ENCODE data around the gene EPN3.
A peak's percentile ranks its signal among the peaks of the same experiment; 100 is the strongest.

The EPN3 gene

DNA sequence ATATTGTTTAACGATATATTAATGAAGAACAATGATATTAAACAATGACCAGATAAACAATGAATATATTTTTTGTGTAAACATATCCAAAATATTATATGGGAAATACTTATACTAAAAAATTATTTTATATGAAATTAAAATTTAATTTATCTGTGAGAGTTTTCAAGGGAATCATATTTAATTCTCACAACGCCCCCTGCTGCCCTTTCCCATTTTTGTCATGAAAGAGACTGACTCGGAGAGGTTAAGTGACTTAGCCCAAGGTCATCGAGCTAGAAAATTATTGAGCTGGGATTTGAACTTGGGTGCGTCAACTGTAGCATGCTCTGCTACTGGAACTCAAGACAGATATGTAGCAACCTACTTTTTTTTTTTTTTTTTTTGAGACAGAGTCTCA lies 31.5 kb upstream of the EPN3 start:
- peaks cover 7% of the 10 kb centered on the region for H3K27me3 Mint-ChIP-seq
- no peak overlapping the region for H3K27ac Mint-ChIP-seq
- H3K36me3 Mint-ChIP-seq (ENCODE audit: low read depth) = no peaks in the 10 kb centered on the region
- H3K4me3 Mint-ChIP-seq = no peak overlapping the region
- peaks cover 19% of the 10 kb centered on the region for H3K4me1 Mint-ChIP-seq (ENCODE audit: low read depth)
- intact Hi-C loops (cut with micrococcal nuclease) = no loop called here
- no peaks in the 10 kb centered on the region for H3K9me3 Mint-ChIP-seq

DNA sequence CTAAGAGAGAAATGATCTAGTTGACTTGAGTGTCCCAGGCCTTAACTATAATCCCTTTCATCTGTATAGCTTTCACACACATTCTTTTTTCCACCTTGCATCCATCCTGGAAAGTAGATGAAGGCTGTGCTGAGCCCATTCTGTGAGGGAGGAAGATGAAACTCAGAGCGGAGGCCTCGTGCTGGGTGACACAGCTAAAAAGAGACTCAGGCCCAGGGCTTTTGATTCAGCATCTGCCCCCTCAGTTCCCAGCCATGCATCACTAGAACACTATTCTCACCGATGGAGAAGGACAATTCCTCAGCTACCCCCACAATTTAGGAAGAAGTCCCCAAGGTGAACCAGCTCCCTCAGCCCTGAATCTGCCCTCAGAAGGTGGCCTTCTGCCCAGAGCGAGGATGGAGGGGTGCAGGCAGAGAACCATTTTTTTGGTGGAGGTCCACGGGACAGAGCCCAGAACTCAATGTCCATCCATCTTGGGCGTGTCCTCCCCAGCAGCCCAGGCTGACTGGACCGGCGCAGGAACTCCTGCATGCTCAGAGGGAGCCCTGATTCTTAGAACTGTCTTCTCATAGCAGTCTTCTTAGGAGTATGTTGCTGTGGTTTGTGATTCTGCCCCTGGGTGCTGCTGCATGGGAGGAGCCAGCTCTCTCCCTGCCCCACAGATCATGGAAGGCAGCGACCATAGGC lies 30.1 kb upstream of the EPN3 start:
- no peak overlapping the region for H3K4me3 Mint-ChIP-seq
- H3K4me1 Mint-ChIP-seq (ENCODE audit: low read depth) = peaks cover 21% of the 10 kb centered on the region
- peaks cover 11% of the 10 kb centered on the region for H3K27me3 Mint-ChIP-seq
- H3K9me3 Mint-ChIP-seq = no peaks in the 10 kb centered on the region
- no peaks in the 10 kb centered on the region for H3K36me3 Mint-ChIP-seq (ENCODE audit: low read depth)
- H3K27ac Mint-ChIP-seq = no peak overlapping the region
- intact Hi-C loops (cut with micrococcal nuclease) = no loop called here

DNA sequence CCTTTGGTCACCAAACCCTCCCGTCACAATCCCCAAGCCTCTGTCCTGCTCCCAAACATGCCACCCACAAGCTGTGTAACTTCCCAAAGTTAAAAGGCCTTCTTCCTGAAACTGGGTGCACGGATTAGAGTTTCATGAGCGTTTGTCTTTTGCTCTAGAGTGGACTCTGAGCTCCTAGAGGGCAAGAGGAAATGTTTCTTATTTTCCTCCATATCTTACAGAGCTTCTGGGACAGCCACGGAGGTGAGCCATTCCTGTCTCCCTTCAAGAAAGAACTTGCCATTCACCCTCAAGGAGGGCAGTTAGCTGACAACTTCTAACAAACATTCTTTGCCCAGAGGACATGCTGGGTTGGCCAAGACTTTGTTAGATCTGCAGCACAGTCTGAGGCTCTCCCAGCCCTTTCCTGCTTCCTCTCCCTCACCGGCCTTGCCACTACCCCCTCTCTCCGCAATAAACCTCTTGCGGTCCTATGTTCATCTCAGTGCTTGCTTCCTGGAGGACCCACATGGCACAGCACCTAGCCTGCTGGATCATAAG lies 26.9 kb upstream of the EPN3 start:
- Mint-ChIP-seq H3K27ac (peak overlapping the region; percentile 33), H3K4me1 (ENCODE audit: low read depth) (peaks cover 32% of the 10 kb centered on the region), H3K36me3 (ENCODE audit: low read depth) (no peaks in the 10 kb centered on the region), H3K27me3 (peaks cover 18% of the 10 kb centered on the region), H3K9me3 (no peaks in the 10 kb centered on the region), H3K4me3 (no peak overlapping the region)
- intact Hi-C loops (cut with micrococcal nuclease) = no loop called here

DNA sequence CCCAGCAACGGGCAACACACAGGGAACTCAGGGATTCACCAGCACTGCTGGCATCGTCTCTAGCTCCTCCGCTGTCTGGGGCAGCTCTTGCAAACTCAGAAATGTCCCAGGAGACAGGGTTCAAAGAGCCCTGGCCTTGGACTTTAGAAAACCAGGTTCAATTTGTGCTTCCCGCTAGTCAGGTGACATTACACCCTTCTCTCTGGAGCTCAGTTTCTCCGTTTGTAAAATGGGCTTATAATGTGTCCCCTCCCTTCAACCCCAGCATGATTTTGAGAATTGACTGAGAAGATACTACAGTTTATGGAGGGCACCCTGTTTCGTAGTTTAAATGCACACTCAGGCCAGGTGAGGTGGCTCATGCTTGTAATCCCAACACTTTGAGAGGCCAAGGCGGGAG lies 26.2 kb upstream of the EPN3 start:
- Mint-ChIP-seq H3K9me3 (no peaks in the 10 kb centered on the region), H3K36me3 (ENCODE audit: low read depth) (no peaks in the 10 kb centered on the region), H3K4me1 (ENCODE audit: low read depth) (peaks cover 32% of the 10 kb centered on the region), H3K27me3 (peaks cover 18% of the 10 kb centered on the region), H3K27ac (peak overlapping the region; percentile 33), H3K4me3 (no peak overlapping the region)
- intact Hi-C loops (cut with micrococcal nuclease) = no loop called here

DNA sequence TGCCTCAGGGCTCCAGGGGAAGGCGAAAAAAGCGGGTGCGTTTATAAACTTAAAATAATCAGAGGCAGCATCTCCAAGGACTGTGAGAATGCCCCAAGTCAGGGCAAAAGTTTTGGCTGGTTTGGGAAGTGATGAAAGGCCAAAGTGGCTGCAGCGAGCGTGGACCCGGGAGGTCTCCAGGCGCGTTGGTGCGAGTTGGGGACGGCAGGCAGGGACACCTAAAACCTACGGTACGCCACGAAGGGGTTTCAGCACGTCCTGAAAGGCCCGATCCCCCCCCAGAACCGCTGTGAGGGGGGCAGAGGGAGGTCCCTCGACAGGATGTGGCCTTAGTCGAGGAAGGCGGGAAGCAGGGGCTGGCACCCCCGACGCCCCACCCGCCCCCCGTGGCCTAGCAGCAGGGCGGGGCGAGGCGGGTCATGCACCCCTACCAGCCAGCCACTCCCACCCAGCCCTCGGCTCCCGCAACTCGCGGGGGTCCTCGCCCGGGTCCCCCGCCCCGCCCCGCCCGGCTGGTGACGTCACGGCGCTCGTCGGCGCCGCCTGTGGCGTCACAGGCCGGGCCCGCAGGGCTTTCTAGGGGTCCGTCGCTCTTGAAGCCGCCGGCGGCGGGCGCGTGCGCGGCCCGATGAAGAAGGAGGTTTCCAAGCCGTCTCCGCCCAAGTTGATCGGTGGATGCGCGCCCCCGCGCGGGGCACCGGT lies 24.5 kb upstream of the EPN3 start, which contains the start of gene MYCBPAP:
Gene MYCBPAP, plus strand, starts transcription at position 569 of the 702 bp plus-strand sequence. CDS start 236 bp downstream, outside the sequence.
- Mint-ChIP-seq H3K4me3 (peak within 1 kb of the TSS; percentile 73), H3K9me3 (no peaks in the 10 kb centered on the region), H3K4me1 (ENCODE audit: low read depth) (peaks cover 32% of the 10 kb centered on the region), H3K27me3 (peaks cover 19% of the 10 kb centered on the region), H3K36me3 (ENCODE audit: low read depth) (no peaks in the 10 kb centered on the region), H3K27ac (peak within 1 kb of the TSS; percentile 28)
- intact Hi-C loops (cut with micrococcal nuclease) = no loop called here

DNA sequence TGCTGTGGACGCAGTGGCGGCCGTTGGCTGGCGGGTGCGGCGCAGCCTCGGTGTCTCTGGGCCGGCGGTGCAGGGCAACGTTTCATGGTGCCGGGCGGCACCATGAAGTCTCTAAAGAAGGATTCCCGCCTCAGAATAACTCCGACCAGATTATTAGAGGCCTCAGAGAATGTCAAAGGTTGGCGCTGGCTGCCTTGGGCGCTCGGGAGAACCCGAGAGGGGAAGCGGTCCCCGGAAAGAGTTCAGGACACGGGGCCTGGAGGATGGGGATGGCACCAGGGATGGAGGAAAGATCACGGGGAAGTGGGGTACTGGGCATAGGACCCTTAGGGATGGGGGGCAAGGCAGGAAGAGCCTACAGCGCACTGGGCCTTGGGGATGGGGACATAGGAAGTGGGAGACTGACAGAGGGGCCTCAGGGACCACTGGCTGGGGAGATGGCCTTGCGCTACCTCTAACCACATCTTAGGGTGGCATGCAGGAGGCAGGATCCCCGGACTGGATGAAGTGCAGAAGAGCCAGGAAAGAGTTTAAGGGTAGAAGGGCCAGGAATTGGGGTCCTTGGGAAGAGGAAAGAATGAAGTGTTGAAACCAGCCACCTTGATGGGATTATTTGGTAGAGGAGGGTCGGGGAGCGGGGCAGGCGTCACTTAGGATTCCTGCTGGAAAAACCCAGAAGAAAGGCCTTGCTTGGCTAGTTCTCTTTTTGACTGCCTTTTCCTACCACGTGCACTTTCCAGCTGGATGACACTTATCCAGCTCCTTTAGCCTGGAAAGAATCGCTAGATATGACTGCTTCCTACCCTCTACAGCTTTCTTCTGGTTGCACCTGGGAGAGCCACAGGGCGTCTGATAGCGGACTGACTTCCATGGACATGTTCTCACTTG lies 23.7 kb upstream of the EPN3 start:
- Mint-ChIP-seq H3K27ac (peak overlapping the region; percentile 28), H3K4me1 (ENCODE audit: low read depth) (peaks cover 28% of the 10 kb centered on the region), H3K9me3 (no peaks in the 10 kb centered on the region), H3K36me3 (ENCODE audit: low read depth) (no peaks in the 10 kb centered on the region), H3K27me3 (peaks cover 15% of the 10 kb centered on the region), H3K4me3 (peak overlapping the region; percentile 73)
- intact Hi-C loops (cut with micrococcal nuclease) = no loop called here

DNA sequence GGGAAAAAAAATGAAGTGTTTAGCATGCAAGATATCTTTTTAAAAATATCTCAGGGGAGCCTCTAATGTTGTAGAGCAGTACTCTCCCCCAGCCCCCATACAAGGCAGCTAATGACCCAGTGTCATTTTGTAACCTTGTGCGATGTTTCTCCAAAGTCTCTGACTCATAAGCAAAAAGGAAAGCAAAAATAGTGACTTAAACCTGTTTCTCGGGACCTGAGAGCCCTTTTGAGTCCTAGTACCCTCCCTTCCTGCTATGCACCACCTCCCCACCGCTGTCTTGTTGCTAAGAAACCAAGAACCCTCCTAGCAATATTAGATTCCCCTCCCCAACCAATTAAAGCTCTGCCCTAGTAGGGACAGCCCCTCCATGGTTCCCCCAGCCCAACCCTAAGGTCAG lies 21.5 kb upstream of the EPN3 start:
- Mint-ChIP-seq H3K27ac (no peak overlapping the region), H3K9me3 (no peaks in the 10 kb centered on the region), H3K36me3 (ENCODE audit: low read depth) (no peaks in the 10 kb centered on the region), H3K4me3 (no peak overlapping the region), H3K27me3 (peaks cover 15% of the 10 kb centered on the region), H3K4me1 (ENCODE audit: low read depth) (peaks cover 18% of the 10 kb centered on the region)
- intact Hi-C loops (cut with micrococcal nuclease) = no loop called here

DNA sequence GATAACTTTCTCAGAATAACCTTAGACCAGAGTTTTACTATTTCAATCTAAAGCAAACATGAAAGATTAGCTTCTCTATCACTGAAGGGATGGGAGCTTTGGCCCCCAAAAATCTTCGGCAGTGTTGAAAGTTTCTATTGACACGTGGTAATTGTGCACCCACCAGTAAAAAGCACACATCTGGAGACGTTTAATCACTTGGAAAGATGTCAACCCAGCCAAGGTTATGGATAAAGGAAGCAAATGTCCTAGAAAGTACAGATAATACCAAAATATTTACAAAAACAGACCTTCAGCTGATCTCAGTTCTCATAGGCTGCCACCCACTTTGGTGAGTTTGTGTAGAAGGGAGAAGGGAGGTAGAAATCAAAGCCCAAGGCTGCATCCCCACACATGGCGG lies 19.0 kb upstream of the EPN3 start:
- intact Hi-C loops (cut with micrococcal nuclease) = no loop called here
- peaks cover 11% of the 10 kb centered on the region for H3K4me1 Mint-ChIP-seq (ENCODE audit: low read depth)
- H3K9me3 Mint-ChIP-seq = no peaks in the 10 kb centered on the region
- no peak overlapping the region for H3K4me3 Mint-ChIP-seq
- peaks cover 10% of the 10 kb centered on the region for H3K27me3 Mint-ChIP-seq
- no peaks in the 10 kb centered on the region for H3K36me3 Mint-ChIP-seq (ENCODE audit: low read depth)
- H3K27ac Mint-ChIP-seq = no peak overlapping the region

DNA sequence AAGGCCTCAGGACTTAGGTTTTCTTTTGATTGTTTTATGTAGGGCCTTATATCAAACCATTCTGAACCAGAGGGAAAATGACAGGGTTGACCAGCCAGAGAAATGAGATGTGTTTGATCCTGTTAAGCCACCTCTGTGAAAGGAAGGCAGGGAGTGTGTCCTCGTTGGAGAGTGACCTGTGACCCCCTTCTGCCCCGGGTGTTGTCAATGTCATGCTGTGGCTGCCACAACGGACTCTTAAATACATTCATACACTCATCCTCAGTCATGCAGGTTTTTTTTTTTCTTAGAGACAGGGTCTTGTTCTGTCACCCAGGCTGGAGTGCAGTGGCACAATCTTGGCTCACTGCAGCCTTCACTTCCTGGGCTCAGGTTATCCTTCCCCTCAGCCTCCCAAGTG lies 18.1 kb upstream of the EPN3 start:
- Mint-ChIP-seq H3K4me3 (no peak overlapping the region), H3K27ac (no peak overlapping the region), H3K27me3 (peaks cover 6% of the 10 kb centered on the region), H3K4me1 (ENCODE audit: low read depth) (peaks cover 5% of the 10 kb centered on the region), H3K36me3 (ENCODE audit: low read depth) (no peaks in the 10 kb centered on the region), H3K9me3 (no peaks in the 10 kb centered on the region)
- intact Hi-C loops (cut with micrococcal nuclease) = no loop called here

DNA sequence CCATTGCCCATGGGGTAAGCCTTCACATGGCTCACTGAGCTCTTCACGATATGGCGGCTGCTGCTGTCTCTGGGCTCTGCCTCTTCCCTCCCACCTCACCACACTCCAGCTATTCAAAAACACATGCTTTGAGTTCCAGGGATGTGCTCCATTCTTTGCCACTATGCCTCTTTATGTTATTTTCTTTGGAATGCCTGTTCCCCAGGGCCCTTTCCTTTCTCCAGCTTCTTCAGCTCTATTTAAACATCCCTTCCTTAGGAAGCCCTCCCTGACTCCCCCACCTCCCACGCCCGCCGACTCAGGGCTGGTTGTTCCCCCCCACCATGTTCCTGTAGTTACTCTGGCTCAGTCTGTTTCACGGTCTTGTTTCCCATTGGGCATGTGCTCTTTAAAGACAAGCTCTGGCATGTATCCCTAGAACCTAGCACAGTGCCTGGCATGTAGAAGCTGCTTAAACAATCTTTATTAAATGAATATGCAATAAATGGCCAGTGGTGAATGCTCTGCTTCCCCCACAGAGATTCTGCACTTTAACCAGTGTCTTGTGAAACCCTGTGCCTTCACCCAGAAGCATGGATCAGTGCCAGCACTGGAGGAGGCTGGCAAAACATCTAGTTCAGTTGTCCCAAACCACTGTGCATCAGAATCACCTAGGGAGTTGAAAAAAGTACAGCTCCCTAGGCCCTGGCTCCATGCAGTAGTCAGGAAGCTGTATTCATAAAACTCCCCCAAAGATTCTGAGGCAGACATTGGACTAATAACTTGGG lies 17.4 kb upstream of the EPN3 start:
- H3K36me3 Mint-ChIP-seq (ENCODE audit: low read depth) = no peaks in the 10 kb centered on the region
- intact Hi-C loops (cut with micrococcal nuclease) = no loop called here
- peaks cover 5% of the 10 kb centered on the region for H3K4me1 Mint-ChIP-seq (ENCODE audit: low read depth)
- no peaks in the 10 kb centered on the region for H3K9me3 Mint-ChIP-seq
- no peak overlapping the region for H3K4me3 Mint-ChIP-seq
- peaks cover 6% of the 10 kb centered on the region for H3K27me3 Mint-ChIP-seq
- H3K27ac Mint-ChIP-seq = no peak overlapping the region

DNA sequence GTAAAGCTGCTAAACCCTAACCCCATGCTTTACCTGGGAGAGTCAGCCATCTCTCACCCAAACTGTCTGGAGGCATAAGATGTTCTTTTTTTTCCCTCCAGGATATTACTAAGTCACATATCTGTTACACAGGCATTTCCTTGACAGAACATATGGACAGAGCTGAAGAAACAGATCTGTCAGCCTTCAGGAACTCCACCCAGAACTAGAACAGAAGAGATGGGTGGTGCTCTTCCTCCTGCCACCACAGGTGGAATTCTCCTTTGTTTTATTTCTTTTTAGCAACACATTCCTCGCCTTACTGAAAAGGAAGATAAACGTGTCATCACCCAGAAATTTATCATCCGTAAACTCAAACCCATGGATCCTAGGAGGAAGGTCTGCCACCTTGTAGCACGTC lies 15.5 kb upstream of the EPN3 start:
- H3K4me3 Mint-ChIP-seq = no peak overlapping the region
- no peaks in the 10 kb centered on the region for H3K9me3 Mint-ChIP-seq
- H3K4me1 Mint-ChIP-seq (ENCODE audit: low read depth) = peaks cover 5% of the 10 kb centered on the region

DNA sequence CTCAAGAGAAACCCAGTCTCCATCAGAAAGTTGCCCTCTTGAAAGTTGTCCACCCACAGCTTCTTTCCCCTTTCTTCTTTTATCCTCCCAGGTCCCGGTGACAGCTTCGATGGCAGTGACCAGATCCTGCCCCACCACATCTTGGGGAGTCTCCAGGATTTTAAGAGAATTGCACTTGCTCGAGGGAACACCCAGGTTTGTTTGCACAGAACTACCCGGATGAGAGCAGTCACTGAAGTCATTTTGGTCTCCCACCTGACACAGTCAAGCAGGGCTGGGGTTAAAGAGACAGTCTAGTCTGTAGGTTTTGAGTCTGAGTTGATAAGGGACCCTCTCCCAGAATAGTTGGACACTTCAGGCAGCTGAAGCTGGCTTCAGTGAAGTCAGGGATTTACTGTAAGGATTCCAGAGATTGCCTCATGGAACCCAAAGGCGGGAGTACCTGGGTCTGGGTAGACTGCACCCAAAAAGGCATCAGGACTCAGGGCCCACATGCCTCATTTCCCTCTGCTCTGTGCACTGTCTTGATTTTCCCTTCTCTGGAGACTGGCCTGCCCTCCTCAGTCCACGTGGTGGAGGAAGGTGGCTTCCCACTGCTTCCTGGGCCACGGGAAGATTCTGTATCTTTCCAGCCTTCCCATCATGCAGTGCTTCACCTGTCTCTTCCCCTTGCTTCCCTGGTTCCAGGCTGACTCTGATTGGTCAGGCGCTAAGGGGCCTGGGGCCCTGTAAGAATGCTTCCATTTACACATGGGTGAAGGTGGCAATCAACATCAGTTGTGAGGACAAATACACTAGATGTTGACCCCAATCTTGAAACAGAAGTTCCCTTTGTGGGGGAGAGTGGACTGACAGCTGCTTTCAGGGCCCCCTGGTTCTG lies 14.8 kb upstream of the EPN3 start:
- intact Hi-C loops (cut with micrococcal nuclease) = no loop called here
- no peak overlapping the region for H3K27ac Mint-ChIP-seq
- H3K36me3 Mint-ChIP-seq (ENCODE audit: low read depth) = no peaks in the 10 kb centered on the region
- H3K9me3 Mint-ChIP-seq = no peaks in the 10 kb centered on the region
- no peak overlapping the region for H3K4me3 Mint-ChIP-seq
- peaks cover 5% of the 10 kb centered on the region for H3K4me1 Mint-ChIP-seq (ENCODE audit: low read depth)
- H3K27me3 Mint-ChIP-seq = peaks cover 3% of the 10 kb centered on the region

More for the DNA sequence above, 15.5 kb upstream of the EPN3 start:
- intact Hi-C loops (cut with micrococcal nuclease) = no loop called here
- Mint-ChIP-seq H3K27ac (no peak overlapping the region), H3K27me3 (peaks cover 5% of the 10 kb centered on the region), H3K36me3 (ENCODE audit: low read depth) (no peaks in the 10 kb centered on the region)

All from dendritic cell treated with granulocyte-macrophage colony-stimulating factor and Interleukin-4, amounts not matched to agents 40 ng/mL and 50 ng/mL, for 4 days (primary cell).